Fibroblast of lung (primary cell): ENCODE results near the gene CACNB4. TPM values are rescaled to one million over a fixed set of nuclear protein-coding genes. Genes with fewer than 3 reads are reported as not detected.
A peak's percentile ranks its signal among the peaks of the same experiment; 100 is the strongest.

Experiments
- DNase-seq, 2 donors: peaks; one replicate each; pipeline versions ENCODE4 v3.0.0 to v3.0.0-alpha.2; 2010; ENCODE audit warnings: low read depth in 2 of 2
- H2AFZ ChIP-seq: 2 replicates; pipeline ENCODE4 v1.5.1; 2012; ENCODE audit warnings: low read length, control low read depth, inconsistent platforms
- H3K27ac ChIP-seq: 2 replicates; pipeline ENCODE4 v1.5.1; 2011; ENCODE audit warnings: low read length, control low read depth; ENCODE audit not compliant: insufficient read depth
- H3K27me3 ChIP-seq: 2 replicates; pipeline ENCODE4 v1.5.1; 2011; ENCODE audit warnings: mild to moderate bottlenecking, low read length; ENCODE audit not compliant: control insufficient read depth, insufficient read depth
- H3K36me3 ChIP-seq: 2 replicates; pipeline ENCODE4 v1.5.1; 2011; ENCODE audit warnings: low read length; ENCODE audit not compliant: control insufficient read depth, insufficient read depth
- H3K4me1 ChIP-seq: 2 replicates; pipeline ENCODE4 v1.5.1; 2011; ENCODE audit warnings: low read length; ENCODE audit not compliant: control insufficient read depth, insufficient read depth; ENCODE audit errors: extremely low read depth
- H3K4me2 ChIP-seq: 2 replicates; pipeline ENCODE4 v1.5.1; 2011; ENCODE audit warnings: low read length, control low read depth; ENCODE audit not compliant: insufficient read depth; ENCODE audit errors: extremely low read depth
- H3K4me3 ChIP-seq, 4 experiments: fragments of 200-600 bp in 1 of 4; sonication (generic) in 1 of 4; replicated peaks in 1 of 4; 2 replicates each; pipeline ENCODE4 v1.5.1; 2011 to 2016; ENCODE audit warnings: low read length in 4 of 4, low read depth in 3 of 4, mild to moderate bottlenecking in 3 of 4, control low read depth in 2 of 4, inconsistent platforms in 1 of 4, mixed read lengths in 1 of 4; ENCODE audit not compliant: insufficient read depth in 1 of 4; ENCODE audit errors: control extremely low read depth in 1 of 4
- H3K79me2 ChIP-seq: 2 replicates; pipeline ENCODE4 v1.5.1; 2012; ENCODE audit warnings: mild to moderate bottlenecking, low read length, inconsistent platforms; ENCODE audit not compliant: control insufficient read depth, insufficient read depth
- H3K9ac ChIP-seq: 2 replicates; pipeline ENCODE4 v1.5.1; 2011; ENCODE audit warnings: mild to moderate bottlenecking, low read length, control low read depth; ENCODE audit not compliant: insufficient read depth
- H3K9me3 ChIP-seq: 2 replicates; pipeline ENCODE4 v1.5.1; 2012; ENCODE audit warnings: low read depth, low read length; ENCODE audit not compliant: control insufficient read depth, insufficient read depth
- H4K20me1 ChIP-seq: 2 replicates; pipeline ENCODE4 v1.5.1; 2011; ENCODE audit warnings: low read length; ENCODE audit not compliant: control insufficient read depth, insufficient read depth; ENCODE audit errors: extremely low read depth
- CTCF ChIP-seq, 2 donors: IDR thresholded peaks in 1 of 2; conservative IDR thresholded peaks in 1 of 2; 1 replicate in 1 of 2; 2 replicates in 1 of 2; pipeline ENCODE4 v1.5.1; 2011 to 2012; ENCODE audit warnings: low read length in 2 of 2, control low read depth in 1 of 2, inconsistent platforms in 1 of 2, low read depth in 1 of 2, mild to moderate bottlenecking in 1 of 2
- EZH2 ChIP-seq: IDR thresholded peaks from 2 replicates; pipeline ENCODE4 v1.5.1; 2012; ENCODE audit warnings: low read length, control low read depth, mild to moderate bottlenecking; ENCODE audit errors: missing control alignments
- polyA plus RNA-seq, 2 donors: library from polyadenylated mRNA; depleted of rRNA in 1 of 2; stranded (reverse) in 1 of 2; unstranded in 1 of 2; fragments of >200 nt; gene quantifications; 2 replicates each; pipeline ENCODE4 v1.2.1, GENCODE V29; 2011 to 2012; ENCODE audit warnings: missing spikeins in 1 of 2
- total RNA-seq: library from RNA; depleted of rRNA; stranded (reverse); fragments of >200 nt; gene quantifications from 2 replicates; pipeline ENCODE4 v1.2.1, GENCODE V29; 2014

Gene CACNB4
- total and polyA plus RNA-seq, 2 donors (not counting 1 experiment from before 2014, with no cell fraction given) = 0.66 to 2.5 TPM

- H2AFZ ChIP-seq = no peak overlapping the region
- H3K4me3 ChIP-seq = no peak overlapping the region
- no peaks in the 10 kb centered on the region for H3K79me2 ChIP-seq
- peak in 1 of 2 donors; percentile 25 for DNase-seq
- H3K27me3 ChIP-seq = no peaks in the 10 kb centered on the region
- TF ChIP-seq CTCF (conservative IDR thresholded peaks at IDR 0.05 in 1 of 2, IDR thresholded peaks at IDR 0.05 in 1 of 2; ENCODE audit: low read depth in 1 of 2, low read length in 2 of 2) (no peak), EZH2 (no peak)
- H4K20me1 ChIP-seq = no peaks in the 10 kb centered on the region
- H3K36me3 ChIP-seq = no peaks in the 10 kb centered on the region
- H3K9ac ChIP-seq = no peak overlapping the region
- H3K27ac ChIP-seq = no peak overlapping the region
- no peak overlapping the region for H3K4me2 ChIP-seq
- H3K9me3 ChIP-seq = no peaks in the 10 kb centered on the region
- H3K4me1 ChIP-seq = no peaks in the 10 kb centered on the region
These were observed 237.7 kb downstream of the CACNB4 start for GRCh38 chr2:151861174-151861573.

GRCh38 chr2:151860613-151861146, 238.2 kb downstream of the CACNB4 start:
- no peaks in the 10 kb centered on the region for H3K36me3 ChIP-seq
- no peak for TF ChIP-seq EZH2
- TF ChIP-seq CTCF (conservative IDR thresholded peaks at IDR 0.05 in 1 of 2, IDR thresholded peaks at IDR 0.05 in 1 of 2; ENCODE audit: low read depth in 1 of 2, low read length in 2 of 2) = no peak
- H3K4me2 ChIP-seq = no peak overlapping the region
- no peak overlapping the region for H3K9ac ChIP-seq
- DNase-seq = peak in 1 of 2 donors; percentile 47
- no peak overlapping the region for H3K4me3 ChIP-seq
- H4K20me1 ChIP-seq = no peaks in the 10 kb centered on the region
- no peaks in the 10 kb centered on the region for H3K9me3 ChIP-seq
- no peaks in the 10 kb centered on the region for H3K4me1 ChIP-seq
- H2AFZ ChIP-seq = no peak overlapping the region
- no peaks in the 10 kb centered on the region for H3K79me2 ChIP-seq
- H3K27me3 ChIP-seq = no peaks in the 10 kb centered on the region
- H3K27ac ChIP-seq = no peak overlapping the region

GRCh38 chr2:151860210-151860609, 238.6 kb downstream of the CACNB4 start:
- H3K9ac ChIP-seq = no peak overlapping the region
- H3K9me3 ChIP-seq = no peaks in the 10 kb centered on the region
- no peak overlapping the region for H3K4me2 ChIP-seq
- no peaks in the 10 kb centered on the region for H3K79me2 ChIP-seq
- no peaks in the 10 kb centered on the region for H3K36me3 ChIP-seq
- H4K20me1 ChIP-seq = no peaks in the 10 kb centered on the region
- no peak overlapping the region for H3K4me3 ChIP-seq
- H2AFZ ChIP-seq = no peak overlapping the region
- no peaks in the 10 kb centered on the region for H3K27me3 ChIP-seq
- no peak for DNase-seq
- H3K4me1 ChIP-seq = no peaks in the 10 kb centered on the region
- no peak overlapping the region for H3K27ac ChIP-seq
- TF ChIP-seq EZH2 (no peak), CTCF (conservative IDR thresholded peaks at IDR 0.05 in 1 of 2, IDR thresholded peaks at IDR 0.05 in 1 of 2; ENCODE audit: low read depth in 1 of 2, low read length in 2 of 2) (no peak)
